Activated CD4-positive, alpha-beta T cell treated with anti-CD3 and anti-CD28 coated beads, Interleukin-2, amount 50 U/mL, for 48 hours (primary cell): ENCODE data around the gene SVIP.

Experiments used
- DNase-seq, 2 experiments: peaks; one replicate each; pipeline ENCODE4 v3.0.0-alpha.2; 2020

Gene SVIP

DNA sequence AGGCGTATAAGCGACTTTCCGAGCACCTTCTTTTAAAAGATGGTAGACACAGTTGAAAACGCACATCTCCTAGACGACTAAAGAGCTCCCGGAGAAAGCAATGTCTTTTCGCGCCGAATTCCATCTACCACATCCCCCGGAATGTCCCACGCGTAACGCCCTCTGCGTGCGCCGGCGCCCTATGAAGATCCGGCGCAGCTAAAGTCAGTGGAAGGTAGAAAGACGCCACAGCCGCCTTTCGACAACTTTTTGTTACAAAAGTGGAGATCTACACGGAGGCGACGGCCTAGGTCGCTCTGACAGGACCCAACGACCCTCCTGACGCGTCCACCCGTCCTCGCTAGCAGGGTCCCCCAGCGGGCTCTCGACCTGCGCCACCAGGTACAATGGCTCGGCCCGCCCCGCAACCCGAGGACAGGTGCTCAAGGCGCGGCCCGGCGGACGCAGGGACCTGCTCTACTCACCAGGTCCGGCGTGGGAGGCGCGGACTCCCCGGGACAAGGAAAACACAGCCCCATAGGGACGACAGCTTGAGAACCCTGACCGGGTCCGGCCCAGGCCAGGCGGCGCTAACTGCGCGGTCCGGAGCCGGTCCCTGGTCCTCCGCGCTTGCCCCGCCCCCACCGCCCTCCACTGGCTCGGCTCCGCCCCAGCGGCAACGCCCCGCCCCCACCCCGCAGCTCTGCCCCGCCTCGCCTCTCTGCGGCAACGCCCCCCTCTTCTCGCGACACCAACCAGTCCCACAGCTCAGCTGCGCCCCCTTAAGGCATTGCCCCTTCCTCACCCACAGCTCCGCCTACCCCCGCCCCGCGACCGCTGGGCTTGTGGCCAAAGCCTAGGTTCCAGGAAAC is at the start of gene SVIP:
Gene SVIP, minus strand, starts transcription at position 571 of the 851 bp plus-strand sequence. Its CDS starts 53 bp downstream, at position 518.
- DNase-seq = peak; percentile 96 to 97

DNA sequence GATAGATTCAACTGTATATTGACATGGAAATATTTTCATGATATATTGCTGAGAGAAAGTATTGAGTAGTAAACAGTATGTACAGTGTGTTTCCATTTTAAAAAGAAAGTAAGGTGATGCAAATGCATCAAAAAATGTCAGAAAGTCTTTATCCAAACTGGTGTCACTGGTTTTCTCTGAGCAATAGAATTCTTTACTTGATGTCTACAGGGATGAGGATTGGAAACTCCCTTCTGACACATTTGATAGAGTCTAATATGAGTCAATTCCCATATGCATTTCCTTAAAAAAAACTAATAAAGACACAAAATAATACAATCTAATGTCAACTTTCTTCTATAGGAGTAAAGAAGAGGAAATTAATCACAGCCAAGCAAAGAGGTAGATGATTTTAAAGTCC is 49.0 kb upstream of the SVIP start:
- DNase-seq = no peak

DNA sequence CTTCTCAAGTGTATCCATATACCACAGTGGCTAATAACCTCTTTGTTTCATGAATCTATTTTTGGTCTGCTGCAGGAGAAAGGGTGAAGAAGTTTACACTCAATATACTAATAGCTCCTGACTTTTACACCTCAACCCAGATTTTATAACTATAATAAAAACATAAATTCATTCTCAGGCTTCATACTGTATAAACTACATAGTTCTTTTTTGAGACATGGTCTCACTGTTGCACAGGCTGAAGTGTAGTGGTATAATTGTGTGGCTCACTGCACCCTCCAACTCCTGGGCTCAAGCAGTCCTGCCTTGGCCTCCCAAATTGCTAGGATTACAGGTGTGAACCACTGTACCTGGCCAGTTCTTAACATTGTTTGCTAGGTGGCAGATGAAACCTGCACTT is 48.4 kb upstream of the SVIP start:
- no peak for DNase-seq

DNA sequence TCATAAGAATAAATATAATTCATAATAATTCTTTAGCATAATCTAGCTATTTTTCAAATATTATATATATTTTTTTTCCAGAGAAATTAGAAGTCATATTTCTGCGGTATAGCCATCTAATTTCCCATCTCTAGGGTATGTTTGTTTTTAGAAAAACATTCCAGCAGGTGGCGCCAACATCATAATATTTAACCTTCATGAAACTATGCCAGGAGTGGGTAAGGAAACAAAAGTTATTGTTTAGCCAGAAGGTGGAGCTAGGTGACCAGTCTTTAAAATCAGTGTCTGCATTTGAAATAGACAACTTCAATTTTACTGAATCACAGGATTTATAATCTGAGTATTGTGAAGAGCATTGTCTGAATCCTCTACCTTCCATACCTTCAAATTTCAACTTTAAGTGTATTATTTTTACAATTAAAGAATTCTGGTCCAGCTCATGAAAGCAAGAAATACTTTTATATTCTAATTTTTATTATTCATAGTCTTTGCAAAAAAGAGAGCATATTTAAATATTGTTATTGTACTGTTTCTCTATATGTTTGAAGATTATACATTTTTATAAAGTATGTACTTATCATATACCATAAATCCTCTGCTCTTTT is 46.4 kb upstream of the SVIP start:
- DNase-seq = peak; percentile 51 to 66

GRCh38 chr11:22869325-22869724 is 39.7 kb upstream of the SVIP start:
- DNase-seq = no peak

DNA sequence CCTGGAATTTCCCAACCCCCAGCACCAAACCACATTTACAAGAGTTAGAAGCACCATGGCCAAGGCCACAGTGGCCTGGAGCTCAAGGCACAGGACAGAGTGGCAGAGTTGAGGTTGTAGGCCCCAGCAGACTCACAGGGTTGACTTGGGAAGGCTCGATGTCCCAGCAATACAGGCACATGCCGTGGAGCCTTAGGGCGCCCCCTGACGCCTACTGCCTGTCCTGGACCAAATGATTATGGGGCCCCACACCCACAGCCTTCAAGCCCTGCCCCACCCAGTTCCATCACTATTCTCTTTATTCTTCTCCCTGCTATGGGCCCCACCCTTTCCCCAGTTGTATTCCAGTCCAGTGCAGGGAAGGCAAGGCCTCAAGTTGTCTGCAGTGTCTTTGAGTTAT is 30.6 kb upstream of the SVIP start, which contains the start of gene CCDC179:
Gene CCDC179, minus strand, starts transcription at position 234 of the 400 bp plus-strand sequence. Its CDS starts 53 bp downstream, at position 181.
- DNase-seq = no peak

DNA sequence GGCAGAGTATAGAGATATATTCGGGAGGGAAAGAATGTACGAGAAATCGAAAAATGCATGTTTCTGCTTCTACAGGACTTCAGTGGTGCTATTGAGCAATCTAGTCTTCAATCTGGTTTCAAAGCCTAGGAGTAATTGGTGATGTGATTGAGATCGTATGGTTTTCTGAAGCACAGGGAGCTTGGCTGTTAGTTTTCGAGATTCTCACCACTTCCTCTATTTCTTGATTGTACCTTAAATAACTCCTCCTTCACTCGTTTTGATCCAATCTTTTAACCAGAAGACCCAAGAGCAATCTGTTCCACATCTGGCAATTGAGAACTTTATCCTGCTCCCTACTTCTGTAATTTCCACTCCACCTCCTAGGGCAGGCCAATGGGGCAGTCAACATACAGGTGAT is 30.2 kb upstream of the SVIP start:
- DNase-seq = no peak

DNA sequence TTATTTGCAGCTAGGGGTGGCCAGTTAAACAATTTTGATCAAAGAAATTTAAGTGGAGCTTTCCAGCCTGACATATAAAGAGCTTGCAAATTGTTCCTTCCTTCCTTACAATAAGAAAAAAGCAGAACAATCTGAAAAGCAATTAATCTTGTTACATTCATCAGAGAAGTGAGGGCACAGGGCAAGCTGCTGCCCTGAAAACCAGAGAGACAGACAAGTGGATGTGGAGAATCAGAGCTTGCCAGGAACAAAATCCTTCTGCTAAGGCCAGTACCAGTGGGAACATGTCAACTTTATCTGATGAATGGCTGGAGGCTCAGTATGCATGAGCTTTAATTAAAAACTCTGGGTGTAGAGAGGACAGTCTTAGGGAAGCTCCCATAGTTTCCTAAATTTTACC is 21.9 kb upstream of the SVIP start:
- no peak for DNase-seq

DNA sequence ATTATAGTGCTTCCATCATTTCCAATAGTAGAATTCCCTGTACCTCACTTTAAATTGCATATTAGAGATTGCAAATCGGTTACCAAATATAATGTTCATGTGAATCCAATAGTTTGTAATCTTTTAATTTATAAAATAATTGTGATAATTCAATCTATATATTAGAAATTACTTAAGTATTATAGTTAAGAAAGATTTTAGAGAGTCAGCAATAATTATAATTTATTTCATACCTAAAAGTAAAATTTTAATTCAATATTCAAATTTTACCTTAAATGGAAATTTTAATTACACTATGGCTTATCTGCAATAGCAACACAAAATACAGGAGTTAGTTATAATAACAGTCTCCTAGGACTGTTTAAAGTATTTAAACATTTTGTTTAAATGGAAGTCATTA is 17.1 kb upstream of the SVIP start:
- no peak for DNase-seq

DNA sequence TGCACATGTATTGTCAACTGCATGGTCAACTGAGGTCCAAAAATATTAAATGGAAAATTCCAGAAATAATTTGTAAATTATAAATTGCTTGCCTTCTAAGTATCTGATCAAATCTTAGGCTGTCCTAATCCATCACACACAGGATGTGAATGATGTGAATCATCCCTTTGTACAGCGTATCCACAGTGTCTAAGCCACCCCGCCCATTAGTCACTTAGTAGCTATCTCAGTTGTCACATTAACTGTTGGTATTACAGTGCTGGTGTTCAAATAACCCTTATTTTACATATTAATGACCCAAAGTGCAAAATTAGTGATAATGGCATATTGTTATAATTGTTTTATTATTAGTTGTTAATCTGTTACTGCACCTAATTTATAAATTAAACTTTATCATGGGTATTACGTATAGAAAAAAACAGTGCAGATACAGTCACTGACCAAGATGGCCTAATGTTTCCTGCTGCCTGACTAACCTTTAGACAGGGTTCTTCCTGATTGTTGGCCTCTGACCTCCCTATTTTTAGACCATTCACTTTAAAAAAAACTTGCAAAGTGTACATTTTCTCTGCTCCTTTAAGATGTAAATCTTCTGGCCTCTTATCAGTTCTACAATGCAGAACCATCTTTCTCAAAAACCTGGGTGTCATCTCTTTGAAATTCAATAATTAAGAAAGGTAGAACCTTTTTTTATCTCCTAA is 2.9 kb upstream of the SVIP start:
- no peak for DNase-seq

DNA sequence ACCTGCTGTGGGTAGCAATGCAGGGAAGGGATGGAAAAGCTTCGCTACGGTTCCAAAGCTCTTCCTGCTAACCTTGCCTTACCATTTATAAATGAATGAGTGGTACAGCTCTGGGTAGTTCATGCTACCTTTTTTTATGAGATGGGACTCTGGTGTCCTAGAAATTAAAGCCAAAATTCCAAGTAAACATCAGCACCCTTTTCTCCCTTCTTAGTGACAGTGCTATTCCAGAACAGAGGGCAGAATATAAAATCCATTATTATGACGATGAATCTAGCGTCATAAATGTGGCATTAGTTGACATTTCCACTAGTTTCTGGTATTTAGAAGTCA is 447 bp upstream of the SVIP start:
- no peak for DNase-seq

DNA sequence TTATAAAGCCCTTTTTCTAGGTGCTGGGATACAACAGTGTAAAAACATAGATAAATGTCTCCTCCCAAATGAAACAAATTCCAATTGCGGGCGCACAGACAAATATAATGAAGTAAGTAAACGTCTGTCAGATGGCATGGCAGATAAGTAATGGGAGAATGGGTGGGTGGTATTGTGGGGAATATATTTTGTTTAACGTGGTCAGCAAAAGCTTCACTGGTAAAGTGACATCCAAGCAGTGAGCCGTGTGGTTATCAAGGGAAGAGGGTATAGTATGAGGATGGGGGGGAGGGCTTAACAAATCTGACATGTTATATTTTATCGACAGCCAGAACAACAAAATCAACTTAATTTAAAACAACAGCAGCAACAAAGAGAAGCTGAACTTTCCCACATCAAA is 1.2 kb downstream of the SVIP start:
- no peak for DNase-seq

- DNase-seq = no peak
Observed at GRCh38 chr11:22822203-22822602, 7.4 kb downstream of the SVIP start.

- no peak for DNase-seq
Observed at GRCh38 chr11:22809893-22810292, 19.7 kb downstream of the SVIP start.

DNA sequence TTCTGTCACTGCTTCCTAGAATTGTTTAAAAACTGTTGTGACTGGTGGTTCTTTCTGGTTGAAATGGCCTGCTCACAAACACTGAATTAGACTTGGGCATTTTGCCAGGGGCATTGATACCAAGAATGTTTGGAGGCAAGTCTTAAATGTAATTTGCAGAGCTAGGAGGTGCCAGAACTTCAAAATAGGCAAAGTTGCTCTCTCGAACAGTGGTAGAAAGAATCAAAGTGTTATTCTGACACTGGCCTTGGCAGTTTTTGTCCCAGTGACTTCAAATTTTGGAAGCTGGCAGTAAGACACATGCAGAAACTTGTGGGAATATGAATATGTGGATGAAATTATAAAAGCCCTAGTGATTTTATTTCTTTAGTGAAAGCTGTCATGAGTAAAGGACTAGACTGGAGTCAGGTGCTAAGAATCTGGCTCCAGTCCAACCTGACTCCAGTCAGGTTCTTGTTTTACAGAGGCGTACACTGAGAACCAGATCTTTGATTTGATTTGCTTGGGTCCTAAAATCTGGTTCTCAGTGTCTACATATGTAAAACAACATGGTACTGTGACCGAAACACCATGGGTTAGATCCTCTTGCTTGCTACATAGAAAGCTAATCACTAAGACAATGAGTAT is 20.9 kb downstream of the SVIP start:
- DNase-seq = no peak

DNA sequence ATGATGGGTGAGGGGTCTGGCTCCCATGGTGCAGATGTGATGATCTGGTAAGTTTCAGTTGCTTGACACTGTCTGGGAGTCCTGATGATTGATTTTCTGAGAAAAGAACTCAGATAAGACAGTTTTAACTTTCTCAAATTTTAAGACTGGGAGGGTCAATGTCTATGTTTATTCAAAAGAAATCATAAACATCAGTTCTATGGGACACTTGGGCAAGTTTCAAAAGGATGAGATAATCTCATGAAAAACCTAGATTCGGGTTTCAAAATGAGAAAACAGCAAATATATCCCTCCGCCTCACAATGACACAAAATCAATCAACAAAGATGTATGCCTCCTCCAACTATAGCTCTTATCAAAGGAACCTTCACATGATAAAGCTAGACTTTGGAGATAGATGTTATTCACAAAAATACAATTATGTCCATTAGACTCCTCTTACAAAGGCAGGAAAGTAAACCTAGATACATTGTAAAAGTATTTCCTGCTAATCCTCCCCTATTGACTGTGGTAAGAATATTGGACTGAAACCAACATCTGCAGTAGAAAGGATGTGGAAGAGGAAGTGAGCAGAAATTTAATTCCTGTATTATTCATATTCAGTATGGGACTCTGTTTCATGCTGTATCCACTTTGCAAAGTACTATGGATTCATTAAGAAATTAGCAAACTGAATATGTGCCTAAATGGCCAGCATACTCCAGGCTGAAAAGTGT is 21.6 kb downstream of the SVIP start:
- no peak for DNase-seq

- DNase-seq = no peak
Observed at GRCh38 chr11:22807391-22807790, 22.2 kb downstream of the SVIP start.

DNA sequence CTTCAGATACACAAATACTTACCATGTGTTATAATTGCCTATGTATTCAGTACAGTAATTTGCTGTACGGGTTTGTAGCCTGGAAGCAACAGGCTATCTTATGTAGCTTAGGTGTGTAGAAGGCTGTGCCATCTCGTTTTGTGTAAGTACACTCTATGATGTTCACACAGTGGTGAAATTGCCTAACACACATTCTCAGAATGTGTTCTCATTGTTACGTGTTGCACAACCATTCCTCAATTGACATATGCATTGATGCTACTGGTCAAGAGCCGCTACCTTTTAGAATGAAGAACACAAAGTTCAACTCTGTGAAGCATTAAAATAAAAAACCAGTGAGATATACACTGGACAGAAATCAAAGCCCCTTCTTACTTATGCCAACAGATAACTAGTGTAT is 26.7 kb downstream of the SVIP start:
- no peak for DNase-seq

DNA sequence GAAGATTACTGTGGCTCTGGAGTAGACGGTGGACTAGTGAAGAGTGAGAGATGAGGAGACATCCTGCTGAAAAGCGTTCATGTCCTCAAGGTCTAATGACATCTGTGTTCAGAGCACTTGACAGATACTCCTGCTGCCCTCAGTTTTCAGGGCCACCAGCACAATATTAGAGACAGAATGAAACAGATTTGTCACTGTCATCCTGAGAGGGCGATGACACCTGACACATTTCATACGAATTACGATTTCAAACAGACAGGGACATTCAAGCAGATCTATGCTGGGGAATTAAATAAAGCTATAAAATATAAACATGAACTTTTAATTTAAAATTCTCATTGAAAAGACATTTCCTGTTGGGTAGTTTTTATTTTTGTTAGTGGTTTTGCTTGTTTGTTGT is 29.1 kb downstream of the SVIP start:
- DNase-seq = no peak

GRCh38 chr11:22798901-22799300 is 30.7 kb downstream of the SVIP start:
- DNase-seq = no peak

GRCh38 chr11:22797047-22797446 is 32.6 kb downstream of the SVIP start:
- DNase-seq = no peak

- DNase-seq = no peak
Observed at GRCh38 chr11:22795914-22796313, 33.7 kb downstream of the SVIP start.

DNA sequence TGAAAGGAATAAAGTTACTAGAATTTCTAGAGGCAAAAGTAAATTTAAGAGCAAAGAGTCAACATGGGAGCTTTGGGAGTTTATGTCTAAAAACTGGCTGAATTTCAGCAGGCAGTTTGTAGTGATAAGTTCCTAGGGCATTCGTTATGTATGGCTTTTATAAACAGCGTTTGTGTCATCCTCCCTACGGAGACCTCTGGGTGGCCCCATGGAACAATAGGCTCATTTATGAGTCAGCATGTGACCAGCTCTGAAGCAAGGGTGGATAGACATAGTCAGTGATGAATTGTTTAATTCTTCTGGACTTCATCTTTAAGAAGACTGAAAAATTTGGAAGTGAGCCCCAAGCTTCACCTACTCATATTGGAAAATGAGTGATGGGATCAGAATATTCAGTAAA is 37.1 kb downstream of the SVIP start:
- DNase-seq = no peak
